Naive thymus-derived CD8-positive, alpha-beta T cell (primary cell): Measurements from ENCODE around the gene ZFP62. TPM values are rescaled to one million over a fixed set of nuclear protein-coding genes. Genes with fewer than 3 reads are reported as not detected.
A peak's percentile ranks its signal among the peaks of the same experiment; 100 is the strongest.
"Not testable (repeated sequence)": the region's sequence is repeated elsewhere in the genome, so short reads cannot be mapped to it uniquely, and the experiment has no call there.

Experiments
- ATAC-seq, 2 donors: fragments of 150-1000 bp; cut with Tn5 transposase in 1 of 2; sonication (Bioruptor Pico), chemical (Tn5 transposase) in 1 of 2; 1 replicate in 1 of 2; 2 replicates in 1 of 2; pipeline ENCODE4 v1.10.0; 2021; ENCODE audit warnings: mild to moderate bottlenecking in 2 of 2, moderate library complexity in 2 of 2
- POLR2A ChIA-PET: fragments of 350-600 bp; sonication (Branson Sonifier 250); formaldehyde crosslinking; loops from one replicate; lab custom pipeline; 2021; ENCODE audit warnings: antibody characterized with exemption; lab: Charles Lee
- DNase-seq, 10 donors: peaks; one replicate each; pipeline versions ENCODE4 v3.0.0 to v3.0.0-alpha.2; 2020 to 2022
- H3K27ac Mint-ChIP-seq, 10 donors: one replicate each; pipeline ENCODE4 v1.8.0; 2020 to 2022; ENCODE audit warnings: mild to moderate bottlenecking in 10 of 10, mixed read lengths in 10 of 10, moderate library complexity in 4 of 10, inconsistent platforms in 1 of 10
- H3K27me3 Mint-ChIP-seq, 5 donors: one replicate each; pipeline ENCODE4 v1.8.0; 2021 to 2022; ENCODE audit warnings: mixed read lengths in 5 of 5
- H3K36me3 Mint-ChIP-seq, 3 donors: one replicate each; pipeline ENCODE4 v1.8.0; 2020 to 2022; ENCODE audit warnings: mixed read lengths in 3 of 3, mild to moderate bottlenecking in 2 of 3, inconsistent platforms in 1 of 3
- H3K4me1 Mint-ChIP-seq, 4 donors: one replicate each; pipeline ENCODE4 v1.8.0; 2021 to 2022; ENCODE audit warnings: mixed read lengths in 4 of 4
- H3K4me3 Mint-ChIP-seq, 10 donors: one replicate each; pipeline ENCODE4 v1.8.0; 2020 to 2022; ENCODE audit warnings: mild to moderate bottlenecking in 10 of 10, mixed read lengths in 10 of 10, moderate library complexity in 6 of 10, inconsistent platforms in 1 of 10
- H3K9me3 Mint-ChIP-seq, 9 donors: one replicate each; pipeline ENCODE4 v1.8.0; 2020 to 2022; ENCODE audit warnings: mixed read lengths in 9 of 9, mild to moderate bottlenecking in 3 of 9, inconsistent platforms in 1 of 9, moderate library complexity in 1 of 9
- polyA plus RNA-seq, 3 donors: library from polyadenylated mRNA; unstranded; fragments of 300-500 nt; fragmentation: Illumina TruSeq; gene quantifications; one replicate each; pipeline ENCODE4 v1.2.3, GENCODE V29; 2021
- total RNA-seq, 8 experiments: library from RNA in 2 of 8; stranded (reverse) in 2 of 8; gene quantifications; one replicate each; pipeline ENCODE4 v1.2.3 and lab custom pipeline; 2021 to 2026

The ZFP62 gene
- total and polyA plus RNA-seq, 5 experiments from 2014 or later: 20.0 to 74.4 (median 26.0) TPM

GRCh38 chr5:180844858-180845257, 16.2 kb downstream of the ZFP62 start:
- H3K27me3 Mint-ChIP-seq: no peaks in the 10 kb centered on the region
- POLR2A ChIA-PET: no interaction called here
- H3K9me3 Mint-ChIP-seq: peaks cover 0 to 27% (median 13%) of the 10 kb centered on the region in 9 donors
- peaks cover 0 to 10% (median 3%) of the 10 kb centered on the region in 4 donors for H3K4me1 Mint-ChIP-seq
- DNase-seq (no peak), ATAC-seq (no peak)
- no peak overlapping the region for H3K4me3 Mint-ChIP-seq
- peaks cover 27 to 44% (median 33%) of the 10 kb centered on the region in 3 donors for H3K36me3 Mint-ChIP-seq
- no peak overlapping the region for H3K27ac Mint-ChIP-seq

GRCh38 chr5:180844432-180844831, 16.6 kb downstream of the ZFP62 start:
- Mint-ChIP-seq H3K36me3 (peaks cover 23 to 40% (median 30%) of the 10 kb centered on the region in 3 donors), H3K4me1 (peaks cover 0 to 10% (median 3%) of the 10 kb centered on the region in 4 donors), H3K4me3 (no peak overlapping the region), H3K9me3 (peaks cover 0 to 23% (median 10%) of the 10 kb centered on the region in 9 donors), H3K27me3 (no peaks in the 10 kb centered on the region), H3K27ac (no peak overlapping the region)
- ATAC-seq: no peak
- POLR2A ChIA-PET: no interaction called here
- no peak for DNase-seq

GRCh38 chr5:180839935-180840334, 21.1 kb downstream of the ZFP62 start:
- DNase-seq: no peak
- POLR2A ChIA-PET: interaction anchor here (1.1 to 2.9 kb wide), 3 partner anchors 9 to 37 kb away, joined by 4 to 10 read pairs (median 9); partner anchors contain the start of gene MGAT1
- Mint-ChIP-seq H3K4me1 (peaks cover 7 to 18% (median 10%) of the 10 kb centered on the region in 4 donors), H3K9me3 (peaks cover 0 to 8% (median 0%) of the 10 kb centered on the region in 9 donors), H3K27ac (no peak overlapping the region), H3K36me3 (peaks cover 0 to 31% (median 11%) of the 10 kb centered on the region in 3 donors), H3K4me3 (no peak overlapping the region), H3K27me3 (no peaks in the 10 kb centered on the region)
- ATAC-seq: no peak

- Mint-ChIP-seq H3K27ac (peak overlapping the region in 1 of 10 donors; percentile 30), H3K4me1 (peaks cover 11 to 25% (median 17%) of the 10 kb centered on the region in 4 donors)
Measured at GRCh38 chr5:180839227-180839626, 21.8 kb downstream of the ZFP62 start.

GRCh38 chr5:180837478-180837877, 23.6 kb downstream of the ZFP62 start:
- Mint-ChIP-seq H3K27me3 (no peaks in the 10 kb centered on the region), H3K4me1 (peaks cover 16 to 42% (median 32%) of the 10 kb centered on the region in 4 donors), H3K4me3 (no peak overlapping the region), H3K27ac (peak overlapping the region in 3 of 10 donors; percentile 25 to 71 (median 46)), H3K9me3 (peaks cover 0 to 8% (median 0%) of the 10 kb centered on the region in 9 donors), H3K36me3 (peaks cover 0 to 47% (median 21%) of the 10 kb centered on the region in 3 donors)
- DNase-seq (no peak), ATAC-seq (no peak)
- POLR2A ChIA-PET: interaction anchor here (0.7 to 9.3 kb wide), 3 partner anchors 13 to 29 kb away, joined by 3 to 642 read pairs (median 6); partner anchors contain the start of gene MGAT1

More at GRCh38 chr5:180839227-180839626, 21.8 kb downstream of the ZFP62 start:
- DNase-seq (no peak), ATAC-seq (no peak)
- Mint-ChIP-seq H3K9me3 (peaks cover 0 to 8% (median 0%) of the 10 kb centered on the region in 9 donors), H3K4me3 (no peak overlapping the region), H3K27me3 (no peaks in the 10 kb centered on the region), H3K36me3 (peaks cover 0 to 37% (median 18%) of the 10 kb centered on the region in 3 donors)
- POLR2A ChIA-PET: interaction anchor here (1.1 to 2.9 kb wide), 4 partner anchors 21 to 37 kb away, joined by 3 to 10 read pairs (median 5); partner anchors contain the start of gene MGAT1

- DNase-seq (peak in 9 of 10 donors; percentile 26 to 79 (median 57)), ATAC-seq (peak; percentile 42 to 76)
- Mint-ChIP-seq H3K36me3 (peaks cover 4 to 50% (median 36%) of the 10 kb centered on the region in 3 donors), H3K9me3 (peaks cover 0 to 5% (median 0%) of the 10 kb centered on the region in 9 donors), H3K27ac (peak overlapping the region; percentile 96 to 100 (median 98)), H3K4me1 (peaks cover 24 to 63% (median 63%) of the 10 kb centered on the region in 4 donors), H3K27me3 (no peaks in the 10 kb centered on the region), H3K4me3 (peak overlapping the region; percentile 94 to 100 (median 96))
- POLR2A ChIA-PET: interaction anchor here (1.7 to 9.3 kb wide), 7 partner anchors 14 to 142 kb away, joined by 5 to 642 read pairs (median 11); partner anchors contain the start of genes MGAT1 and ZFP62
Measured at GRCh38 chr5:180832638-180833068, 28.4 kb downstream of the ZFP62 start.

GRCh38 chr5:180831139-180832093, 29.7 kb downstream of the ZFP62 start:
- POLR2A ChIA-PET: interaction anchor here (0.7 to 9.3 kb wide), 29 partner anchors 8 to 430 kb away, joined by 3 to 642 read pairs (median 5); partner anchors contain the start of genes CNOT6, FLT4, MGAT1 and RACK1
- H3K4me3 Mint-ChIP-seq: peak overlapping the region; percentile 94 to 100 (median 96)
- peak; percentile 37 to 68 for ATAC-seq
- peak overlapping the region; percentile 96 to 100 (median 98) for H3K27ac Mint-ChIP-seq
- H3K4me1 Mint-ChIP-seq: peaks cover 24 to 63% (median 61%) of the 10 kb centered on the region in 4 donors
- H3K27me3 Mint-ChIP-seq: no peaks in the 10 kb centered on the region
- DNase-seq: peak; percentile 49 to 83 (median 70)
- H3K9me3 Mint-ChIP-seq: peaks cover 0 to 5% (median 0%) of the 10 kb centered on the region in 9 donors
- H3K36me3 Mint-ChIP-seq: peaks cover 4 to 40% (median 36%) of the 10 kb centered on the region in 3 donors

- peaks cover 25 to 65% (median 61%) of the 10 kb centered on the region in 4 donors for H3K4me1 Mint-ChIP-seq
Measured at GRCh38 chr5:180830253-180831138, 30.6 kb downstream of the ZFP62 start.

GRCh38 chr5:180829726-180830125, 31.4 kb downstream of the ZFP62 start:
- Mint-ChIP-seq H3K27me3 (no peaks in the 10 kb centered on the region), H3K36me3 (peaks cover 4 to 28% (median 26%) of the 10 kb centered on the region in 3 donors), H3K4me3 (peak overlapping the region; percentile 94 to 100 (median 96)), H3K9me3 (peaks cover 0 to 5% (median 0%) of the 10 kb centered on the region in 9 donors), H3K4me1 (peaks cover 28 to 65% (median 62%) of the 10 kb centered on the region in 4 donors), H3K27ac (peak overlapping the region; percentile 96 to 100 (median 98))
- ATAC-seq (no peak), DNase-seq (no peak)
- POLR2A ChIA-PET: interaction anchor here (0.8 to 9.3 kb wide), 13 partner anchors 8 to 1206 kb away, joined by 3 to 642 read pairs (median 7); partner anchors contain the start of genes HNRNPH1, MGAT1, TRIM41 and ZFP62

More at GRCh38 chr5:180830253-180831138, 30.6 kb downstream of the ZFP62 start:
- no peaks in the 10 kb centered on the region for H3K27me3 Mint-ChIP-seq
- peak; percentile 72 to 76 for ATAC-seq
- peaks cover 0 to 5% (median 0%) of the 10 kb centered on the region in 9 donors for H3K9me3 Mint-ChIP-seq
- peak overlapping the region; percentile 94 to 100 (median 96) for H3K4me3 Mint-ChIP-seq
- POLR2A ChIA-PET: interaction anchor here (0.8 to 9.3 kb wide), 25 partner anchors 7 to 1207 kb away, joined by 3 to 642 read pairs (median 6); partner anchors contain the start of genes FLT4, HNRNPH1, MGAT1 and SCGB3A1
- H3K27ac Mint-ChIP-seq: peak overlapping the region; percentile 96 to 100 (median 98)
- DNase-seq: peak; percentile 68 to 89 (median 79)
- H3K36me3 Mint-ChIP-seq: peaks cover 4 to 32% (median 32%) of the 10 kb centered on the region in 3 donors

GRCh38 chr5:180828756-180829531, 32.1 kb downstream of the ZFP62 start:
- not testable (repeated sequence) for H3K27me3 Mint-ChIP-seq, ATAC-seq, H3K9me3 Mint-ChIP-seq, DNase-seq
- Mint-ChIP-seq H3K4me1 (peaks cover 25 to 65% (median 62%) of the 10 kb centered on the region in 4 donors), H3K36me3 (peaks cover 4 to 20% (median 20%) of the 10 kb centered on the region in 3 donors), H3K27ac (peak overlapping the region; percentile 96 to 100 (median 98)), H3K4me3 (peak overlapping the region; percentile 50 to 99 (median 87))
- POLR2A ChIA-PET: interaction anchor here (0.8 to 9.3 kb wide), 7 partner anchors 7 to 355 kb away, joined by 3 to 642 read pairs (median 6); partner anchors contain the start of genes MGAT1 and ZFP62
